ENCODE results near the gene CNBP.

DNA sequence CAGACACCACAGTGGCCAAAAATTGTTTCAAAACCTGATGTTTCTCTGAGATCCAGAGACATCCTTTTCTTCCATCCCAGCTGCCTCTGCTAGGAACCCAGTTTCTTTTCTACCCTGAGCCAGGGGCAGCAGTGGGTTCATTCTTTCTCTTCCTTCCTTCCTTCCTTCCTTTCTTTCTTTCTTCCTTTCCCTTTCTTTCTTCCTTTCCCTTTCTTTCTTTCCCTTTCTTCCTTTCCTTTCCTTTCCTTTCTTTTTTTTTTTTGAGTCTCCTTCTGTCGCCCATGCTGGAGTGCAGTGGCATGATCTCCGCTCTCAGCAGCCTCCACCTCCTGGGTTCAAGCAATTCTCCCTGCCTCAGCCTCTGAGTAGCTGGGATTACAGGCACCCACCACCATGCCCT, 35.0 kb upstream of the CNBP start:
- TF ChIP-seq, protein P1, sequence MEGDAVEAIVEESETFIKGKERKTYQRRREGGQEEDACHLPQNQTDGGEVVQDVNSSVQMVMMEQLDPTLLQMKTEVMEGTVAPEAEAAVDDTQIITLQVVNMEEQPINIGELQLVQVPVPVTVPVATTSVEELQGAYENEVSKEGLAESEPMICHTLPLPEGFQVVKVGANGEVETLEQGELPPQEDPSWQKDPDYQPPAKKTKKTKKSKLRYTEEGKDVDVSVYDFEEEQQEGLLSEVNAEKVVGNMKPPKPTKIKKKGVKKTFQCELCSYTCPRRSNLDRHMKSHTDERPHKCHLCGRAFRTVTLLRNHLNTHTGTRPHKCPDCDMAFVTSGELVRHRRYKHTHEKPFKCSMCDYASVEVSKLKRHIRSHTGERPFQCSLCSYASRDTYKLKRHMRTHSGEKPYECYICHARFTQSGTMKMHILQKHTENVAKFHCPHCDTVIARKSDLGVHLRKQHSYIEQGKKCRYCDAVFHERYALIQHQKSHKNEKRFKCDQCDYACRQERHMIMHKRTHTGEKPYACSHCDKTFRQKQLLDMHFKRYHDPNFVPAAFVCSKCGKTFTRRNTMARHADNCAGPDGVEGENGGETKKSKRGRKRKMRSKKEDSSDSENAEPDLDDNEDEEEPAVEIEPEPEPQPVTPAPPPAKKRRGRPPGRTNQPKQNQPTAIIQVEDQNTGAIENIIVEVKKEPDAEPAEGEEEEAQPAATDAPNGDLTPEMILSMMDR (IDR thresholded peaks at IDR 0.05; ENCODE audit: low read depth, low read length), result no peak
- TF ChIP-seq EZH2phosphoT487 (IDR thresholded peaks at IDR 0.05; ENCODE audit: low read depth), result no peak

Data from OCI-LY3 (cell line).